ENCODE results near the gene DZIP1. TPM values are rescaled to one million over a fixed set of nuclear protein-coding genes. Genes with fewer than 3 reads are reported as not detected.

The DZIP1 gene
- total RNA-seq, 2 experiments from 2014 or later, result 0.26 to 0.34 TPM

DNA sequence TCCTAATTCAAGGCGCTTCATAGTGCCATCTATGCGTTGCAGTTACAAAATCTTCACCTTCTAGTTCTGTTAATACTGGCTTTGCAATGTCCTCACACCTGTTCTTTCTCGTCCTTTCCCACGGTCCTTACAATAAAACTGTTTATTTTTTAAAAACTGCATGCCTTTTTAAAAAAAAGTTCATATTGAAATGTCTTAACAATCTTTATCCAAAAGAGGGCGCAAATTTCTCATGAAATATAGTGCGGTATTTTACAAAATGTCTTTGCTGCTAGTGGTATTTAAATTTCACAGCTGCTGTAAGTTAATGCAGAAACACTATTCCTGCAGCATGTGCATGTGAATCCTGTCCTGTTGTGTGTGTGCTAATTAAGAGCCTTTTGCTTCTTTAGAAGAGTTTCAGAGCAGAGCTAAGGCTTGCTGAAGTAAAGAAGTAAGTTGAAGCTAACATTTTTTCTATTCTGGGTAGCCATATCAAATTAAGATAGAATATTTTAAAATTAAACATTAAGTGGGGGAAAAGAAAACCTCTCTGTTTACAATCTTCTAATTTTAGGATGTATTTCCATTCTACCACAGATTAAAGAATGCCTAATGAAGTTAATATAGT, 107.8 kb downstream of the DZIP1 start:
- no peak for DNase-seq
- ATAC-seq, result no peak
- H3K27ac Mint-ChIP-seq, result no peak overlapping the region
- H3K4me1 Mint-ChIP-seq (ENCODE audit: low read depth), result no peaks in the 10 kb centered on the region
- ChIA-PET CTCF (interaction anchor here (0.6 to 2.7 kb wide), 17 partner anchors 11 to 439 kb away, joined by 3 to 53 read pairs (median 3); no protein-coding TSS in a partner anchor), POLR2A (no interaction called here)
- H3K9me3 Mint-ChIP-seq (ENCODE audit: insufficient read depth), result no peaks in the 10 kb centered on the region
- H3K4me3 Mint-ChIP-seq, result no peak overlapping the region
- H3K36me3 Mint-ChIP-seq (ENCODE audit: low read depth), result no peaks in the 10 kb centered on the region
- H3K27me3 Mint-ChIP-seq (ENCODE audit: low read depth), result peaks cover 27% of the 10 kb centered on the region

DNA sequence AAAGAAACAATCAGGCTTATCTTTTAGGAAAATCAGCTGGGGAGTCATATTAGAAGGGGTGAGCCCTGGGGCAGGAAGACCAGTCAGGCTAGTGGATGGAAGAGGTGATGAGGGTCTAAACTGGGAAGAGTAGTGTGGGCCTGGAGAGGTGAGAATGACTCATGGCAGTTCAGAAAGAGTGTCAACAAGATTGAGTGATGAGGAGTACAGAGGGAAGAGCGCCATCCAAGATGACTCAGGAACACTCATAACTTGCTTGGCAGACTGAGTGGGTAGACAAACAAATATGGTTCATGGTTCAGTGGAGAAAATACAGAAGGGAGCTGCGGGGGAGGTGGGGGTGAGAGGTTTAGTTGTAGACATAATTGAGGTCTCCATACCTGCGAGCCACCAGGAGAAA, 109.3 kb downstream of the DZIP1 start:
- Mint-ChIP-seq H3K36me3 (ENCODE audit: low read depth) (no peaks in the 10 kb centered on the region), H3K27me3 (ENCODE audit: low read depth) (peaks cover 21% of the 10 kb centered on the region), H3K4me1 (ENCODE audit: low read depth) (no peaks in the 10 kb centered on the region), H3K4me3 (no peak overlapping the region), H3K9me3 (ENCODE audit: insufficient read depth) (no peaks in the 10 kb centered on the region), H3K27ac (no peak overlapping the region)
- CTCF ChIA-PET, result interaction anchor here (1.9 kb wide), 1 partner anchor 299 kb away, joined by 7 read pairs; no protein-coding TSS in a partner anchor
- ATAC-seq (no peak), DNase-seq (no peak)
- POLR2A ChIA-PET, result no interaction called here

DNA sequence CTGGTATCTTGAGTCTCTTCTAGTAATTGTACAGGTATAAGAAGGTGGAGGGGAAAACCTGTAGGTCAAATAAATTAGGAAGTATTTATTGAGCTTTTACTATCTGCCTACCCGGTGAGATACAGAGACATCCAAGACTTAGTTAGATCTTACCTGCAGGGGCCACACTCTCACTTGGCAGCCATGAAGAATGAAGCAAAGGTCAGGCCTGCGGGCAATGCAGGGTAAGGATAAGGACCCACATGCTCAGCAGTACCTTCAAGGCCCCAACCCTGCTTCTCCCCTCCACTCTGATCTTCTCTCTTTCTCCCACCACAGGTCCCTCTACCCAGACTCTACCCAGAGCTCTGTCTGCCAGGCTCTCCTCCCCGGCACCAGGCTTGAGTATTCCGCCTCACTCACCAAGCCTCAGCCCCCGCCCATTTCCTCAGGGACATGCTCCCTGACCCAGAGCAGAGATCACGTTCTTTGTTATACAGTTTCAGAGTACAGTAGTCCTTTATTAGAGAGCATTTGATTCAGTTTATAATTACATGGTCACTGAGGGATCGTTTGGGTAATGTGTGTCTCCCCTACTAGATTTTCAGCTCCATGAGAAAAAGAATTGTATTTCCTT, 110.9 kb downstream of the DZIP1 start:
- Mint-ChIP-seq H3K27ac (no peak overlapping the region), H3K36me3 (ENCODE audit: low read depth) (no peaks in the 10 kb centered on the region), H3K9me3 (ENCODE audit: insufficient read depth) (no peaks in the 10 kb centered on the region), H3K4me1 (ENCODE audit: low read depth) (no peaks in the 10 kb centered on the region), H3K27me3 (ENCODE audit: low read depth) (peaks cover 21% of the 10 kb centered on the region), H3K4me3 (no peak overlapping the region)
- ChIA-PET POLR2A (no interaction called here), CTCF (interaction anchor here (1.9 kb wide), 1 partner anchor 301 kb away, joined by 7 read pairs; no protein-coding TSS in a partner anchor)
- DNase-seq, result no peak
- ATAC-seq, result no peak

DNA sequence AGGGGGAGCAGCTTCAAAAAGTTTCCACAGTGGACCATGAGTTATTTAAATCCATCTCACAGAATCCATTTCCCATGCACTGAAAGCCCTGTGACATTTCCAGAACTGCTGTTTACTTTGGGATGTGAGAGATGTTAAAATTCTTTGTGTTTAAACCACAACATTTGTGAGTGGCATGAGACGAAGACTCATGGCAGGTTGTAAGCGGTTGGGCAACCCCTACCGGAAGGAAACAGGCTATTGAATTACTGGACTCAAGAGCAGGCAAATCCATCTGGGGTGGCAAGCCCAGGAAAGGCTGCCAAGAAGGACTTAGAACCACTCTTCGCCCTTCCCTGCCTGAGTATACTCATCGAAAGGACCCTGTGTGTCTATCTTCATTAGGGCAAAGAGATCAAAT, 114.3 kb downstream of the DZIP1 start:
- ChIA-PET CTCF (no interaction called here), POLR2A (no interaction called here)
- ATAC-seq (no peak), DNase-seq (no peak)
- Mint-ChIP-seq H3K4me1 (ENCODE audit: low read depth) (no peaks in the 10 kb centered on the region), H3K27ac (no peak overlapping the region), H3K27me3 (ENCODE audit: low read depth) (peaks cover 9% of the 10 kb centered on the region), H3K4me3 (no peak overlapping the region), H3K36me3 (ENCODE audit: low read depth) (no peaks in the 10 kb centered on the region), H3K9me3 (ENCODE audit: insufficient read depth) (no peaks in the 10 kb centered on the region)

Other genes starting within 250 kb of the DZIP1 start
- not detected for gene CLDN10, start 92.0 kb downstream of the DZIP1 start, total RNA-seq
- gene DNAJC3, start 32.4 kb upstream of the DZIP1 start, total RNA-seq, result 10 to 100 TPM; 17.4 to 17.8 TPM